HEK293T (cell line): ENCODE measurements around the gene TRA2A.
A peak's percentile ranks its signal among the peaks of the same experiment; 100 is the strongest.

ENCODE experiments used
- CTCF ChIA-PET: fragments of 350-600 bp; formaldehyde crosslinking; extraction: SDS; loops from one replicate; lab custom pipeline; 2021; ENCODE audit warnings: antibody characterized with exemption, inconsistent platforms; lab: Yijun Ruan, JAX
- POLR2A ChIA-PET: fragments of 350-600 bp; formaldehyde crosslinking; extraction: SDS; loops from one replicate; lab custom pipeline; 2020; ENCODE audit warnings: antibody characterized with exemption, inconsistent platforms; lab: Yijun Ruan, JAX
- DNase-seq: peaks from one replicate; pipeline ENCODE4 v3.0.0; 2012; ENCODE audit warnings: mixed read lengths; ENCODE audit errors: extremely low spot score
- ARNT ChIP-seq: fragments of 450-650 bp; IDR thresholded peaks from 2 replicates; pipeline ENCODE4 v1.6.1; 2017; ENCODE audit warnings: mild to moderate bottlenecking
- BHLHE40 ChIP-seq: fragments of 450-650 bp; IDR thresholded peaks from 2 replicates; pipeline ENCODE4 v1.6.1; 2016; ENCODE audit warnings: mild to moderate bottlenecking, moderate library complexity, borderline replicate concordance
- CTBP1 ChIP-seq: fragments of 450-650 bp; IDR thresholded peaks from 2 replicates; pipeline ENCODE4 v1.6.1; 2016; ENCODE audit warnings: borderline replicate concordance
- ELF4 ChIP-seq: fragments of 450-650 bp; IDR thresholded peaks from 2 replicates; pipeline ENCODE4 v1.6.1; 2017; ENCODE audit warnings: antibody characterized with exemption
- FOXA1 ChIP-seq: fragments of 450-650 bp; IDR thresholded peaks from 2 replicates; pipeline ENCODE4 v1.6.1; 2016; ENCODE audit warnings: mild to moderate bottlenecking
- FOXK2 ChIP-seq: fragments of 450-650 bp; IDR thresholded peaks from 2 replicates; pipeline ENCODE4 v1.6.1; 2016; ENCODE audit warnings: mild to moderate bottlenecking
- FOXM1 ChIP-seq: fragments of 450-650 bp; IDR thresholded peaks from 2 replicates; pipeline ENCODE4 v1.6.1; 2017; ENCODE audit warnings: mild to moderate bottlenecking, borderline replicate concordance
- HDGF ChIP-seq: fragments of 450-650 bp; IDR thresholded peaks from 2 replicates; pipeline ENCODE4 v1.6.1; 2017; ENCODE audit warnings: antibody characterized with exemption, borderline replicate concordance
- L3MBTL2 ChIP-seq: fragments of 450-650 bp; conservative IDR thresholded peaks from 2 replicates; pipeline ENCODE4 v1.6.1; 2016; ENCODE audit warnings: mild to moderate bottlenecking
- NFRKB ChIP-seq: fragments of 450-650 bp; IDR thresholded peaks from 2 replicates; pipeline ENCODE4 v1.6.1; 2016; ENCODE audit warnings: mild to moderate bottlenecking, moderate library complexity
- PKNOX1 ChIP-seq: fragments of 450-650 bp; IDR thresholded peaks from 2 replicates; pipeline ENCODE4 v1.6.1; 2016
- SP1 ChIP-seq: fragments of 450-650 bp; IDR thresholded peaks from 2 replicates; pipeline ENCODE4 v1.6.1; 2017
- SUZ12 ChIP-seq: fragments of 450-650 bp; IDR thresholded peaks from 2 replicates; pipeline ENCODE4 v1.6.1; 2016; ENCODE audit warnings: mild to moderate bottlenecking
- TARDBP ChIP-seq: fragments of 450-650 bp; IDR thresholded peaks from 2 replicates; pipeline ENCODE4 v1.6.1; 2016
- ZNF384 ChIP-seq: fragments of 450-650 bp; IDR thresholded peaks from 2 replicates; pipeline ENCODE4 v1.6.1; 2016

The TRA2A gene

GRCh38 chr7:23472556-23472955 lies 59.2 kb downstream of the TRA2A start:
- TF ChIP-seq ARNT, result no peak
- no peak for DNase-seq
- ChIA-PET CTCF (interaction anchor here (0.8 to 1.3 kb wide), 2 partner anchors 9 to 372 kb away, joined by 3 to 4 read pairs; no protein-coding TSS in a partner anchor), POLR2A (interaction anchor here (1.0 to 3.3 kb wide), 6 partner anchors 9 to 115 kb away, joined by 3 to 31 read pairs (median 6); no protein-coding TSS in a partner anchor)

- no peak for DNase-seq
- POLR2A ChIA-PET, result interaction anchor here (1.3 to 3.3 kb wide), 2 partner anchors 42 to 59 kb away, joined by 8 to 31 read pairs; no protein-coding TSS in a partner anchor
- TF ChIP-seq FOXM1 (no peak), PKNOX1 (no peak), NFRKB (no peak), L3MBTL2 (no peak), FOXA1 (no peak), HDGF (no peak), TARDBP (no peak), ARNT (no peak), SUZ12 (no peak), ELF4 (no peak)
- CTCF ChIA-PET, result no interaction called here
Measured at GRCh38 chr7:23472046-23472445, 59.7 kb downstream of the TRA2A start.

- TF ChIP-seq CTBP1, result no peak
- CTCF ChIA-PET, result no interaction called here
- POLR2A ChIA-PET, result no interaction called here
- peak; percentile 63 for DNase-seq
Measured at GRCh38 chr7:23471106-23471859, 60.5 kb downstream of the TRA2A start.

GRCh38 chr7:23470330-23471105 lies 61.3 kb downstream of the TRA2A start, which contains the start of gene IGF2BP3:
Gene IGF2BP3, minus strand, starts transcription at chr7:23470491. Its CDS starts 381 bp downstream, at chr7:23470110.
- TF ChIP-seq ZNF384, result peak; percentile 90
- peak; percentile 77 for TF ChIP-seq L3MBTL2
- TF ChIP-seq CTBP1, result peak; percentile 85; the same call in 1 of the 2 replicates
- peak; percentile 97 for TF ChIP-seq PKNOX1
- no peak for TF ChIP-seq FOXA1
- peak; percentile 73; the same call in 1 of the 2 replicates for TF ChIP-seq BHLHE40
- peak; percentile 60 for DNase-seq
- POLR2A ChIA-PET, result interaction anchor here (0.6 to 1.4 kb wide), 3 partner anchors 10 to 39 kb away, joined by 3 to 4 read pairs (median 4); no protein-coding TSS in a partner anchor
- CTCF ChIA-PET, result no interaction called here

- ChIA-PET POLR2A (interaction anchor here (0.6 to 1.4 kb wide), 4 partner anchors 11 to 59 kb away, joined by 3 to 4 read pairs (median 4); no protein-coding TSS in a partner anchor), CTCF (no interaction called here)
- TF ChIP-seq ZNF384 (no peak), BHLHE40 (no peak), SUZ12 (no peak), HDGF (no peak), CTBP1 (no peak), NFRKB (no peak), FOXK2 (no peak), PKNOX1 (no peak), L3MBTL2 (no peak), SP1 (no peak), ELF4 (no peak), FOXM1 (no peak)
- no peak for DNase-seq
Measured at GRCh38 chr7:23469961-23470250, 61.9 kb downstream of the TRA2A start.

GRCh38 chr7:23469150-23469960 lies 62.4 kb downstream of the TRA2A start:
- CTCF ChIA-PET, result no interaction called here
- no peak for TF ChIP-seq ARNT
- peak; percentile 37; the same call in 1 of the 2 replicates for TF ChIP-seq L3MBTL2
- peak; percentile 18 for DNase-seq
- POLR2A ChIA-PET, result interaction anchor here (1.0 to 1.8 kb wide), 4 partner anchors 11 to 62 kb away, joined by 3 to 5 read pairs (median 4); no protein-coding TSS in a partner anchor
